ENCODE results near the gene GNAI3.
"Not testable (repeated sequence)": the region's sequence is repeated elsewhere in the genome, so short reads cannot be mapped to it uniquely, and the experiment has no call there.

DNA sequence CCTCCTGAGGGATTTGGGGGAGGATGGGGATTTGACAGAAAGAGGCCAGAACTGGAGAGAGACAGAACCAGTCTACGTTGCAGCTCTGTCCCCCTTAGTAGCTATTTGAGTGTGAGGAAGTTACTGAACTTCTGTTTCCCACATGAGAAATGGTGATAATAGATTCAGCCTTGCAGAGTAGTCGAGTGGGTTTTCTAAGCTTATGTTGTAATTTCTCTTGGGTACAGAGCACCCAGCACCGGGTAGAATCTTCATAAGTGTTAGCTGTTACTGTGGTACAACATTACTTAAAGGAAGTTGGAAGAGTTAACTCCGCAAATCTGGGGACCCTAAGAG is 112.2 kb downstream of the GNAI3 start:
- TF ChIP-seq EZH2phosphoT487 (conservative IDR thresholded peaks at IDR 0.05; ENCODE audit: low read length): not testable (repeated sequence)
- TF ChIP-seq, protein P1, sequence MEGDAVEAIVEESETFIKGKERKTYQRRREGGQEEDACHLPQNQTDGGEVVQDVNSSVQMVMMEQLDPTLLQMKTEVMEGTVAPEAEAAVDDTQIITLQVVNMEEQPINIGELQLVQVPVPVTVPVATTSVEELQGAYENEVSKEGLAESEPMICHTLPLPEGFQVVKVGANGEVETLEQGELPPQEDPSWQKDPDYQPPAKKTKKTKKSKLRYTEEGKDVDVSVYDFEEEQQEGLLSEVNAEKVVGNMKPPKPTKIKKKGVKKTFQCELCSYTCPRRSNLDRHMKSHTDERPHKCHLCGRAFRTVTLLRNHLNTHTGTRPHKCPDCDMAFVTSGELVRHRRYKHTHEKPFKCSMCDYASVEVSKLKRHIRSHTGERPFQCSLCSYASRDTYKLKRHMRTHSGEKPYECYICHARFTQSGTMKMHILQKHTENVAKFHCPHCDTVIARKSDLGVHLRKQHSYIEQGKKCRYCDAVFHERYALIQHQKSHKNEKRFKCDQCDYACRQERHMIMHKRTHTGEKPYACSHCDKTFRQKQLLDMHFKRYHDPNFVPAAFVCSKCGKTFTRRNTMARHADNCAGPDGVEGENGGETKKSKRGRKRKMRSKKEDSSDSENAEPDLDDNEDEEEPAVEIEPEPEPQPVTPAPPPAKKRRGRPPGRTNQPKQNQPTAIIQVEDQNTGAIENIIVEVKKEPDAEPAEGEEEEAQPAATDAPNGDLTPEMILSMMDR (IDR thresholded peaks at IDR 0.05; ENCODE audit: insufficient read depth, low read length, poor library complexity, severe bottlenecking): not testable (repeated sequence)

All from SU-DHL-6 (cell line).